K562 (cell line): Measurements from ENCODE around the gene ZGLP1. TPM values are rescaled to one million over a fixed set of nuclear protein-coding genes. Genes with fewer than 3 reads are reported as not detected.

Experiments
- GMEB1 ChIP-seq: fragments of 250-450 bp; sonication (Bioruptor Pico); IDR thresholded peaks from 2 replicates; pipeline ENCODE4 v1.4.0; 2020; ENCODE audit warnings: mild to moderate bottlenecking
- HBP1 ChIP-seq: fragments of 450-650 bp; formaldehyde crosslinking; IDR thresholded peaks from 2 replicates; pipeline ENCODE4 v1.4.0; 2022; ENCODE audit warnings: missing genetic modification characterization
- ILK ChIP-seq: fragments of 450-650 bp; IDR thresholded peaks from 2 replicates; pipeline ENCODE4 v1.6.1; 2016; ENCODE audit warnings: missing genetic modification characterization, low read depth, mild to moderate bottlenecking, missing compliant biosample characterization, moderate library complexity, borderline replicate concordance
- KLF13 ChIP-seq: fragments of 450-650 bp; IDR thresholded peaks from 2 replicates; pipeline ENCODE4 v1.6.1; 2016; ENCODE audit warnings: missing genetic modification characterization, low read depth, mild to moderate bottlenecking, missing compliant biosample characterization, moderate library complexity, borderline replicate concordance
- MAX ChIP-seq: sonication (generic); formaldehyde crosslinking; IDR thresholded peaks from 2 replicates; pipeline ENCODE4 v1.9.0; 2022; ENCODE audit warnings: mild to moderate bottlenecking, missing genetic modification reagents
- MNT ChIP-seq, 2 experiments: fragments of 450-650 bp; conservative IDR thresholded peaks; 2 replicates each; pipeline ENCODE4 v1.6.1; 2017; ENCODE audit warnings: mild to moderate bottlenecking in 2 of 2, moderate library complexity in 2 of 2
- NKRF ChIP-seq: fragments of 450-650 bp; IDR thresholded peaks from 2 replicates; pipeline ENCODE4 v1.6.1; 2016; ENCODE audit warnings: borderline replicate concordance
- NONO ChIP-seq, 2 experiments: fragments of 200-400 bp in 1 of 2; fragments of 450-650 bp in 1 of 2; formaldehyde crosslinking in 1 of 2; IDR thresholded peaks; 2 replicates each; pipeline ENCODE4 v1.6.1; 2017; ENCODE audit warnings: low read depth in 2 of 2, mild to moderate bottlenecking in 2 of 2, moderate library complexity in 2 of 2, low read length in 1 of 2
- NRF1 ChIP-seq, 2 experiments: fragments of 450-650 bp; IDR thresholded peaks in 1 of 2; conservative IDR thresholded peaks in 1 of 2; 2 replicates each; pipeline ENCODE4 v1.6.1; 2014; ENCODE audit warnings: mild to moderate bottlenecking in 2 of 2
- POLR2AphosphoS5 ChIP-seq: IDR thresholded peaks from 2 replicates; pipeline ENCODE4 v1.6.1; 2011; ENCODE audit warnings: mild to moderate bottlenecking, low read depth, low read length, moderate library complexity; ENCODE audit not compliant: control insufficient read depth, insufficient read depth
- RFX7 ChIP-seq: fragments of 250-450 bp; sonication (Bioruptor Pico); IDR thresholded peaks from 2 replicates; pipeline ENCODE4 v1.5.1; 2021; ENCODE audit warnings: mild to moderate bottlenecking
- SAP30 ChIP-seq: fragments of 200-600 bp; sonication (generic); IDR thresholded peaks from 2 replicates; pipeline ENCODE4 v1.6.1; 2012; ENCODE audit warnings: borderline replicate concordance, low read depth, mild to moderate bottlenecking, moderate library complexity, low read length, control low read depth, inconsistent platforms; ENCODE audit not compliant: insufficient read depth, poor library complexity, severe bottlenecking
- SIN3A ChIP-seq, 2 experiments: fragments of 150-350 bp in 1 of 2; IDR thresholded peaks; 2 replicates each; pipeline ENCODE4 v1.6.1; 2011 to 2016; ENCODE audit warnings: borderline replicate concordance in 2 of 2, low read depth in 2 of 2, low read length in 2 of 2, mild to moderate bottlenecking in 2 of 2, moderate library complexity in 2 of 2; ENCODE audit not compliant: control insufficient read depth in 1 of 2
- STAT5B ChIP-seq: fragments of 250-450 bp; sonication (Bioruptor Pico); IDR thresholded peaks from 2 replicates; pipeline ENCODE4 v1.8.0; 2021; ENCODE audit warnings: mild to moderate bottlenecking, inconsistent platforms
- ZBTB8A ChIP-seq: fragments of 450-650 bp; IDR thresholded peaks from 2 replicates; pipeline ENCODE4 v1.6.1; 2018; ENCODE audit warnings: mild to moderate bottlenecking, moderate library complexity; ENCODE audit not compliant: partially characterized antibody
- ZNF408 ChIP-seq: fragments of 250-450 bp; sonication (Bioruptor Pico); IDR thresholded peaks from 2 replicates; pipeline ENCODE4 v1.4.0; 2020; ENCODE audit warnings: low read depth, mild to moderate bottlenecking, moderate library complexity
- ZNF696 ChIP-seq: fragments of 250-450 bp; sonication (Bioruptor Pico); conservative IDR thresholded peaks from 2 replicates; pipeline ENCODE4 v1.4.0; 2020; ENCODE audit warnings: mild to moderate bottlenecking, moderate library complexity
- ZNF780A ChIP-seq: fragments of 250-450 bp; sonication (Bioruptor Pico); IDR thresholded peaks from 2 replicates; pipeline ENCODE4 v1.5.0; 2021; ENCODE audit warnings: mild to moderate bottlenecking
- polyA plus RNA-seq, 8 experiments: library from polyadenylated mRNA; depleted of rRNA in 4 of 8; stranded (reverse) in 5 of 8; unstranded in 3 of 8; fragments of >200 nt; fragmentation: Nextera tagmentation in 2 of 8; fragmentation: Illumina TruSeq in 1 of 8; extraction: Ambion mirVana in 2 of 8; extraction: Trizol in 1 of 8; gene quantifications; 2 replicates each; pipeline versions ENCODE4 v1.2.1 to v1.2.3, GENCODE V29; 2011 to 2014; ENCODE audit warnings: inconsistent platforms in 1 of 8, missing spikeins in 1 of 8
- total RNA-seq, 7 experiments: library from RNA; depleted of rRNA in 6 of 7; stranded (reverse); fragments of >200 nt in 6 of 7; fragmentation: Illumina TruSeq in 2 of 7; extraction: Trizol in 2 of 7; gene quantifications; 2 replicates each; pipeline versions ENCODE4 v1.2.1 to v1.2.3, GENCODE V29; 2011 to 2021; ENCODE audit warnings: low replicate concordance in 1 of 7

Gene ZGLP1
- total and polyA plus RNA-seq, 9 of the 15 experiments (the other 6 are each of a cell fraction or from before 2014, with no cell fraction given), result 0.24 to 4.5 (median 2.2) TPM

GRCh38 chr19:10334588-10335351, 25.2 kb upstream of the ZGLP1 start (continued):
- peak; percentile 62; the same call in 1 of the 2 replicates for TF ChIP-seq NKRF
- no peak for TF ChIP-seq HBP1 (CRISPR knock-in tag)
- peak; percentile 81 for TF ChIP-seq MAX (CRISPR knock-in tag)
- peak; percentile 36 for TF ChIP-seq SAP30
- TF ChIP-seq NONO (IDR thresholded peaks at IDR 0.05; ENCODE audit: low read depth in 2 of 2, low read length in 1 of 2), result peak in 1 of 2 experiments; percentile 4; a peak in 1 of 4 replicates
- peak; percentile 90 to 93 for TF ChIP-seq MNT (conservative IDR thresholded peaks at IDR 0.05)
- 0 out of 2 replicates have a peak, but pooled peaks have one; percentile 10 for TF ChIP-seq KLF13
- 0 out of 2 replicates have a peak, but pooled peaks have one; percentile 11 for TF ChIP-seq POLR2AphosphoS5
- TF ChIP-seq RFX7 (CRISPR knock-in tag), result no peak
- TF ChIP-seq NRF1 (conservative IDR thresholded peaks at IDR 0.05 in 1 of 2, IDR thresholded peaks at IDR 0.05 in 1 of 2), result peak; percentile 69 to 77
- TF ChIP-seq ZNF780A, result no peak
- no peak for TF ChIP-seq ZNF696
- TF ChIP-seq ZNF408 (CRISPR knock-in tag), result no peak
- no peak for TF ChIP-seq GMEB1 (CRISPR knock-in tag)
- TF ChIP-seq STAT5B (CRISPR knock-in tag), result no peak
- no peak for TF ChIP-seq ZBTB8A
- TF ChIP-seq ILK, result no peak
- TF ChIP-seq SIN3A (IDR thresholded peaks at IDR 0.05; ENCODE audit: borderline replicate concordance in 2 of 2, control insufficient read depth in 1 of 2, low read depth in 2 of 2, low read length in 2 of 2), result peak; percentile 55 to 88; a peak in 2 of 4 replicates
